ENCODE data around the gene CFAP46. TPM values are rescaled to one million over a fixed set of nuclear protein-coding genes. Genes with fewer than 3 reads are reported as not detected.

CFAP46 gene
- total RNA-seq, 1 experiment from 2014 or later, result 1.6 TPM

DNA sequence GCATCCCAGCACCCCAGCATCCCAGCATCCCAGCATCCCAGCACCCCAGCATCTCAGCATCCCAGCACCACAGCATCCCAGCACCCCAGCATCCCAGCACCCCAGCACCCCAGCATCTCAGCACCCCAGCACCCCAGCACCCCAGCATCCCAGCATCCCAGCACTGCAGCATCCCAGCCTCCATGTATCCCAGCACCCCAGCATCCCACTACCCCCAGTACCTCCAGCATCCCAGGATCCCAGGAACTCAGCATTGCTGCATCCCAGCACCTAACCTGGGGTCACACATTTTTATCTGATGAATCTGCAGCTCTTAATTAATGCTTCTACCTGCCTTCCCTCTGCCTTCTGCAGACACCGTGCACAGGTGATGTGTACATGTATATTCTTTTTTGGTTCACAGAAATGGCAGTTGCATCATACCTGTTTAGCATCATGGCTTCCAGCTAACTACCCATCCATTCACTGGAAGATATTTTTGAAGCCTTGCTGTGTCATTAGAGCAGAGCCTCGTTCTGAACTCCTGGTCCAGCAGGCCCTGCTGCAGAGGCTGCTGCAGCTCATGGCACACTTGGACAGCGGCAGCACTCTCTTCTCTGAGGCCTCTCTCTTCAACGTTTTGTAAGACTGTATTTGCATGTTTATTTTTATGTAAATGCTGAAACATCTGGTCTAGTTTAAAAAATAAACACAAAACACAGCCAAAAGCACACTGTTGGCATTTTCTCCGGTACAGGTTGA is 4.6 kb upstream of the CFAP46 start:
- POLR2A ChIA-PET, result no interaction called here
- DNase-seq (ENCODE audit: low read depth, low spot score), result no peak
- Histone ChIP-seq H3K9me3 (ENCODE audit: control insufficient read depth, insufficient read depth, low read depth, low read length) (no peaks in the 10 kb centered on the region), H3K4me1 (ENCODE audit: control insufficient read depth, insufficient read depth, low read length) (peaks cover under 1% of the 10 kb centered on the region; the same call in 1 of the 2 replicates), H3K36me3 (ENCODE audit: control insufficient read depth, insufficient read depth, low read length) (no peaks in the 10 kb centered on the region), H3K27me3 (ENCODE audit: control insufficient read depth, insufficient read depth, low read length) (peaks cover 6% of the 10 kb centered on the region), H3K27ac (ENCODE audit: low read length) (no peak overlapping the region), H3K4me3 (ENCODE audit: low read depth in 2 of 2, low read length in 2 of 2) (no peak overlapping the region)
- no peak for ATAC-seq
- in situ Hi-C loops (cut with HindIII; ENCODE audit: low pct_unique_long_range_greater_than_20kb, low sequenced_read_pairs) (no loop called here), intact Hi-C loops (cut with micrococcal nuclease; ENCODE audit: unreplicated experiment) (loop anchor here (10.0 kb wide), 1 partner anchor 148 kb away; no protein-coding TSS in a partner anchor)
- BruUV-seq (replicated peaks), result no TSS peak
- TF ChIP-seq TCF7L2 (IDR thresholded peaks at IDR 0.05; ENCODE audit: low read depth, low read length) (no peak), SIN3A (IDR thresholded peaks at IDR 0.05; ENCODE audit: borderline replicate concordance, insufficient read depth, low read depth, low read length) (no peak), POLR2AphosphoS5 (IDR thresholded peaks at IDR 0.05; ENCODE audit: low read depth, low read length) (no peak)
- TF ChIP-seq, protein P1, sequence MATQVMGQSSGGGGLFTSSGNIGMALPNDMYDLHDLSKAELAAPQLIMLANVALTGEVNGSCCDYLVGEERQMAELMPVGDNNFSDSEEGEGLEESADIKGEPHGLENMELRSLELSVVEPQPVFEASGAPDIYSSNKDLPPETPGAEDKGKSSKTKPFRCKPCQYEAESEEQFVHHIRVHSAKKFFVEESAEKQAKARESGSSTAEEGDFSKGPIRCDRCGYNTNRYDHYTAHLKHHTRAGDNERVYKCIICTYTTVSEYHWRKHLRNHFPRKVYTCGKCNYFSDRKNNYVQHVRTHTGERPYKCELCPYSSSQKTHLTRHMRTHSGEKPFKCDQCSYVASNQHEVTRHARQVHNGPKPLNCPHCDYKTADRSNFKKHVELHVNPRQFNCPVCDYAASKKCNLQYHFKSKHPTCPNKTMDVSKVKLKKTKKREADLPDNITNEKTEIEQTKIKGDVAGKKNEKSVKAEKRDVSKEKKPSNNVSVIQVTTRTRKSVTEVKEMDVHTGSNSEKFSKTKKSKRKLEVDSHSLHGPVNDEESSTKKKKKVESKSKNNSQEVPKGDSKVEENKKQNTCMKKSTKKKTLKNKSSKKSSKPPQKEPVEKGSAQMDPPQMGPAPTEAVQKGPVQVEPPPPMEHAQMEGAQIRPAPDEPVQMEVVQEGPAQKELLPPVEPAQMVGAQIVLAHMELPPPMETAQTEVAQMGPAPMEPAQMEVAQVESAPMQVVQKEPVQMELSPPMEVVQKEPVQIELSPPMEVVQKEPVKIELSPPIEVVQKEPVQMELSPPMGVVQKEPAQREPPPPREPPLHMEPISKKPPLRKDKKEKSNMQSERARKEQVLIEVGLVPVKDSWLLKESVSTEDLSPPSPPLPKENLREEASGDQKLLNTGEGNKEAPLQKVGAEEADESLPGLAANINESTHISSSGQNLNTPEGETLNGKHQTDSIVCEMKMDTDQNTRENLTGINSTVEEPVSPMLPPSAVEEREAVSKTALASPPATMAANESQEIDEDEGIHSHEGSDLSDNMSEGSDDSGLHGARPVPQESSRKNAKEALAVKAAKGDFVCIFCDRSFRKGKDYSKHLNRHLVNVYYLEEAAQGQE (IDR thresholded peaks at IDR 0.05; ENCODE audit: insufficient read depth in 1 of 2, low read depth in 2 of 2, low read length in 1 of 2), result no peak
- TF ChIP-seq, protein P2, sequence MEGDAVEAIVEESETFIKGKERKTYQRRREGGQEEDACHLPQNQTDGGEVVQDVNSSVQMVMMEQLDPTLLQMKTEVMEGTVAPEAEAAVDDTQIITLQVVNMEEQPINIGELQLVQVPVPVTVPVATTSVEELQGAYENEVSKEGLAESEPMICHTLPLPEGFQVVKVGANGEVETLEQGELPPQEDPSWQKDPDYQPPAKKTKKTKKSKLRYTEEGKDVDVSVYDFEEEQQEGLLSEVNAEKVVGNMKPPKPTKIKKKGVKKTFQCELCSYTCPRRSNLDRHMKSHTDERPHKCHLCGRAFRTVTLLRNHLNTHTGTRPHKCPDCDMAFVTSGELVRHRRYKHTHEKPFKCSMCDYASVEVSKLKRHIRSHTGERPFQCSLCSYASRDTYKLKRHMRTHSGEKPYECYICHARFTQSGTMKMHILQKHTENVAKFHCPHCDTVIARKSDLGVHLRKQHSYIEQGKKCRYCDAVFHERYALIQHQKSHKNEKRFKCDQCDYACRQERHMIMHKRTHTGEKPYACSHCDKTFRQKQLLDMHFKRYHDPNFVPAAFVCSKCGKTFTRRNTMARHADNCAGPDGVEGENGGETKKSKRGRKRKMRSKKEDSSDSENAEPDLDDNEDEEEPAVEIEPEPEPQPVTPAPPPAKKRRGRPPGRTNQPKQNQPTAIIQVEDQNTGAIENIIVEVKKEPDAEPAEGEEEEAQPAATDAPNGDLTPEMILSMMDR (IDR thresholded peaks at IDR 0.05), result no peak
- CTCF ChIA-PET, result no interaction called here

DNA sequence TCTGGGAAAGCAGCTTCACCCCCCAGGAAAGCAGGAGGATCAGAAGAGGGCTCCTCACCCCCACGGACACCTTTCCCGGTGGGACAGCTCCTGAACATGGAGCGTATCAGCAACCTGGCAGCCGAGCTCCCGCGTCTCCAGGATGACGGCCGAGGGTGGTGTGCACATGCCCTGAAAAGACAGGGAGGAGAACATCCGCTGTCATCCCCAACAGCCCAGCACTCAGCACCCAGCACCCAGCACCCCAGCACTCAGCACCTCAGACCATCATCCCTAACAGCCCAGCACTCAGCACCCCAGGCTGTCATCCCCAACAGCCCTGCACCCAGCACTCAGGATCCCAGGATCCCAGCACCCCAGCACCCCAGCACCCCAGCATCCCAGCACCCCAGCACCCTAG is 3.9 kb upstream of the CFAP46 start:
- no peaks in the 10 kb centered on the region for H3K36me3 ChIP-seq (ENCODE audit: control insufficient read depth, insufficient read depth, low read length)
- peaks cover 6% of the 10 kb centered on the region for H3K27me3 ChIP-seq (ENCODE audit: control insufficient read depth, insufficient read depth, low read length)
- no peak for TF ChIP-seq SIN3A (IDR thresholded peaks at IDR 0.05; ENCODE audit: borderline replicate concordance, insufficient read depth, low read depth, low read length)
- TF ChIP-seq TCF7L2 (IDR thresholded peaks at IDR 0.05; ENCODE audit: low read depth, low read length), result no peak
- no peak for TF ChIP-seq POLR2AphosphoS5 (IDR thresholded peaks at IDR 0.05; ENCODE audit: low read depth, low read length)
- TF ChIP-seq, protein P1 (IDR thresholded peaks at IDR 0.05; ENCODE audit: insufficient read depth in 1 of 2, low read depth in 2 of 2, low read length in 1 of 2), result no peak
- TF ChIP-seq, protein P2 (IDR thresholded peaks at IDR 0.05), result no peak
- H3K27ac ChIP-seq (ENCODE audit: low read length), result no peak overlapping the region
- no TSS peak for BruUV-seq (replicated peaks)
- in situ Hi-C loops (cut with HindIII; ENCODE audit: low pct_unique_long_range_greater_than_20kb, low sequenced_read_pairs), result no loop called here
- H3K4me3 ChIP-seq (ENCODE audit: low read depth in 2 of 2, low read length in 2 of 2), result no peak overlapping the region
- no peak for DNase-seq (ENCODE audit: low read depth, low spot score)
- CTCF ChIA-PET, result no interaction called here
- H3K9me3 ChIP-seq (ENCODE audit: control insufficient read depth, insufficient read depth, low read depth, low read length), result no peaks in the 10 kb centered on the region
- POLR2A ChIA-PET, result no interaction called here
- intact Hi-C loops (cut with micrococcal nuclease; ENCODE audit: unreplicated experiment), result loop anchor here (10.0 kb wide), 1 partner anchor 148 kb away; no protein-coding TSS in a partner anchor
- peaks cover 3% of the 10 kb centered on the region; the same call in 1 of the 2 replicates for H3K4me1 ChIP-seq (ENCODE audit: control insufficient read depth, insufficient read depth, low read length)
- no peak for ATAC-seq

Data from Panc1 (cell line).